T-helper 2 cell treated with Interferon-gamma antibody and Interleukin-4, amounts not matched to agents 5 μg/mL and 100 μg/mL, for 36 hours (primary cell): ENCODE results near the gene STAT5A.
"Not testable (repeated sequence)": the region's sequence is repeated elsewhere in the genome, so short reads cannot be mapped to it uniquely, and the experiment has no call there.

Experiments used
- DNase-seq: peaks from one replicate; pipeline ENCODE4 v3.0.0; 2021; ENCODE audit warnings: low spot score
- H3K27ac Mint-ChIP-seq: one replicate; pipeline ENCODE4 v1.8.0; 2021; ENCODE audit warnings: mild to moderate bottlenecking, mixed read lengths
- H3K27me3 Mint-ChIP-seq: one replicate; pipeline ENCODE4 v1.8.0; 2021; ENCODE audit warnings: low read depth, mixed read lengths
- H3K36me3 Mint-ChIP-seq: one replicate; pipeline ENCODE4 v1.8.0; 2021; ENCODE audit warnings: low read depth, mixed read lengths
- H3K4me1 Mint-ChIP-seq: one replicate; pipeline ENCODE4 v1.8.0; 2021; ENCODE audit warnings: low read depth, mixed read lengths
- H3K4me3 Mint-ChIP-seq: one replicate; pipeline ENCODE4 v1.8.0; 2022; ENCODE audit warnings: mild to moderate bottlenecking, moderate library complexity, mixed read lengths
- H3K9me3 Mint-ChIP-seq: one replicate; pipeline ENCODE4 v1.8.0; 2021; ENCODE audit warnings: mixed read lengths

STAT5A gene

DNA sequence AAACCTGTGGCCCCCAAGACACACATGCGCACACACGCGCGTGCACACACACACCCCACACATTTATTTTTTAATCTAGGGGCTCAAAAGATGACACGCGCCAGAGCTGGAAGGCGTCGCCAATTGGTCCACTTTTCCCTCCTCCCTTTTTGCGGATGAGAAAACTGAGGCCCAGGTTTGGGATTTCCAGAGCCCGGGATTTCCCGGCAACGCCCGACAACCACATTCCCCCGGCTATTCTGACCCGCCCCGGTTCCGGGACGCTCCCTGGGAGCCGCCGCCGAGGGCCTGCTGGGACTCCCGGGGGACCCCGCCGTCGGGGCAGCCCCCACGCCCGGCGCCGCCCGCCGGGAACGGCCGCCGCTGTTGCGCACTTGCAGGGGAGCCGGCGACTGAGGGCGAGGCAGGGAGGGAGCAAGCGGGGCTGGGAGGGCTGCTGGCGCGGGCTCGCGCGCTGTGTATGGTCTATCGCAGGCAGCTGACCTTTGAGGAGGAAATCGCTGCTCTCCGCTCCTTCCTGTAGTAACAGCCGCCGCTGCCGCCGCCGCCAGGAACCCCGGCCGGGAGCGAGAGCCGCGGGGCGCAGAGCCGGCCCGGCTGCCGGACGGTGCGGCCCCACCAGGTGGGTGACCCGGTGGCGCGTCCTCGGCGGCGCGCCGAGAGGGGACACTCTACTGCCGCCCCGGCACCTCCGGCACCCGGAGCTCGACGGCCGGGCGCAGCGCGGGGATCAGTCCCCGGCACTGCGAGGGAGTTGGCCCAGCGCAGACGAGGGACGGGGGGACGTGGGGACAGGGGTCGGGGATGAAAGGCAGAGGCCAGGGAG, at the start of gene STAT5A:
Gene STAT5A, plus strand, starts transcription at position 522 of the 826 bp plus-strand sequence. CDS start 914 bp downstream, outside the sequence.
- peaks cover 25% of the 10 kb centered on the region for H3K36me3 Mint-ChIP-seq

DNA sequence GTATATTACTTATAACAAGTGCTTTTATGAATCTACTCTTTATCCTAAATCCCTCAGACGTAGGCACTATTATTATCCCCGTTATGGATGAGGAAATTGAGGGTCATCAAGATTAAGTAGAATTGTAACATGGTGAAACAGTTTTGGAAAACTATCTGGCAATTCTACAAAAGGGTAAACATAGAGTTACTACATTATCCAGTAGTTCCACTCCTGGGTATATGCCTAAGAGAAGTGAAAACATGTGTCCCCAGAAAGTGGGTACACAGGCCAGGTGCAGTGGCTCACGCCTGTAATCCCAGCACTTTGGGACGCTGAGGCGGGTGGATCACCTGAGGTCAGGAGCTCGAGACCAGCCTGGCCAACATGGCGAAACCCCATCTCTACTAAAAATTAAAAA, 48.7 kb upstream of the STAT5A start:
- not testable (repeated sequence) for H3K27me3 Mint-ChIP-seq, DNase-seq, H3K9me3 Mint-ChIP-seq, H3K36me3 Mint-ChIP-seq, H3K4me3 Mint-ChIP-seq, H3K27ac Mint-ChIP-seq
- H3K4me1 Mint-ChIP-seq = peaks cover 10% of the 10 kb centered on the region

More for the DNA sequence above, at the start of gene STAT5A:
- Mint-ChIP-seq H3K4me3 (peak within 1 kb of the TSS; percentile 93), H3K9me3 (no peaks in the 10 kb centered on the region), H3K4me1 (peaks cover 46% of the 10 kb centered on the region), H3K27me3 (no peaks in the 10 kb centered on the region), H3K27ac (peak within 1 kb of the TSS; percentile 92)
- peak; percentile 79 for DNase-seq

DNA sequence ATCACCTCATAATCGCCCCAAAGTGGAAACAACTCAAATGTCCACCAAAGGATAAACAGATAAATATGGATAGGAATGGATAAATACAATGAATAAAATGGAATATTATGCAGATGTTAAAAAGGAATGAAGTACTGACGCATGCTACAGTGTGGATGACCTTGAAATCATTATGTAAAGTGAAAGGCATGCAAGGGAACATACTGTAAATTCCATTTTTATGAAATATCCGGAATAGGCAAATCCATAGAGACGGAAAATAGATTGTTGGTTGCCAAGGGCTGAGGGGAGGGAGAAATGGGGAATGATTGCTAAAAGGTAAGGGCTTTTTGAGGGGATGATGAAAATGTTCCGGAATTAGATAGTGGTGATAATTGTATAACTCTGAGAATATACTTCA, 48.1 kb upstream of the STAT5A start:
- Mint-ChIP-seq H3K27ac (no peak overlapping the region), H3K4me3 (no peak overlapping the region), H3K36me3 (peaks cover 2% of the 10 kb centered on the region), H3K9me3 (no peaks in the 10 kb centered on the region), H3K27me3 (no peaks in the 10 kb centered on the region), H3K4me1 (peaks cover 7% of the 10 kb centered on the region)
- no peak for DNase-seq

DNA sequence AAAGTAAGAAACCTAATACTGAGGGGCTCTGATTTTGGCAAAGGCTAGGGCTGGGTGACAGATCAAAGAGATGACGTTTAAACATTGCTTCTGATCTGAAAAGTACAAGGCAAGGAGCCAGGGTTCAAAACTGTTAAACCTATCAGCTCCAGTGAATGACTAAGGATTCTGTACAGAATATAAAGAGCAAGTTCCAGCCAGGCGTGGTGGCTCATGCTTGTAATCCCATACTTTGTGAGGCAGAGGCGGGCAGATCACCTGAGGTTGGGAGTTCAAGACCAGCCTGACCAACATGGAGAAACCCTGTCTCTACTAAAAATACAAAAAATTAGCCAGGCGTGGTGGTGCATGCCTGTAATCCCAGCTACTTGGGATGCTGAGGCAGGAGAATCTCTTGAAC, 47.4 kb upstream of the STAT5A start:
- not testable (repeated sequence) for H3K36me3 Mint-ChIP-seq, H3K27me3 Mint-ChIP-seq, H3K4me3 Mint-ChIP-seq, H3K27ac Mint-ChIP-seq, H3K4me1 Mint-ChIP-seq, H3K9me3 Mint-ChIP-seq, DNase-seq

DNA sequence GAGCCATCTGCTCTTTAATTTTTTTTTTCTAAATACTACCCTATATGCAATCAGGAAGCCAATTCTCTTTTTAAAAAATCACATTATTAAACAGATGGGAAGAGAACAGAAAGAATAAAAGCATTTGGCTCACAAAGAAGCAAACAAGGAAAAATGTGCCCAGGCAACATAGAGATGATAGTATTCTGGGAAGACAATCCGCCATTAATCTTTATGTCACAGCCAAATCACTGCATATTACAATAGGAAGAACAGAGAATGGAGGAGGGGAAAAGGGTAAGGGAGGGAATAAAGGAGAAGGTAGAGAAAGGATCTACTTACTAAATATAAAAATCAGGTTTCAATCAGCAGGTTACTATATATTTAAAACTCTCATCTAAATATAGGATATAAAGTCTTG, 46.4 kb upstream of the STAT5A start:
- no peaks in the 10 kb centered on the region for H3K27me3 Mint-ChIP-seq
- H3K27ac Mint-ChIP-seq = no peak overlapping the region
- peaks cover 12% of the 10 kb centered on the region for H3K4me1 Mint-ChIP-seq
- H3K4me3 Mint-ChIP-seq = no peak overlapping the region
- no peak for DNase-seq
- H3K36me3 Mint-ChIP-seq = peaks cover 9% of the 10 kb centered on the region
- H3K9me3 Mint-ChIP-seq = no peaks in the 10 kb centered on the region

DNA sequence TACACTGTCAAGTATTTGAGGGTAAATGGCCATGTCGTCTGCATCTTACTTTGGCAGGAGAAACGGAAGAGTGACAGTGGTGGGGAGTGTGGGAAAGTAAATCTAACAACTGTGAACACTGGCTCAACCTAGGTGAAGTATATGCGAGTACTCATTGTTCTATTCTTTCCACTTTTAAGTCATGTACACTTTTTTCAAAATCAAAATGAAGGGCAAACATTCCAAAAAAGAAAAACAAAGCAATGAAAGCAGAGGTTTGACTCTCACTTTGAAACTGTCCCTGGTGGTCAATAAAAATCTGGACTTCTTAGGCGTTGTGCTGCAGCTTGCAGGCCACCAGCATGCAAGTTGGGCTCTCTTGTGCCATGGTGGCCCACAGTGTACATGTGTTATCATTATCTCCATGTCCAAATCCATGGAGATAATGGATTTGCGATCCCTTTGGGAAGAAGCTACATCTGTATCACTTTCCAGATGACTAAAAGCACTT, 44.8 kb upstream of the STAT5A start:
- H3K4me3 Mint-ChIP-seq = no peak overlapping the region
- H3K27ac Mint-ChIP-seq = no peak overlapping the region

DNA sequence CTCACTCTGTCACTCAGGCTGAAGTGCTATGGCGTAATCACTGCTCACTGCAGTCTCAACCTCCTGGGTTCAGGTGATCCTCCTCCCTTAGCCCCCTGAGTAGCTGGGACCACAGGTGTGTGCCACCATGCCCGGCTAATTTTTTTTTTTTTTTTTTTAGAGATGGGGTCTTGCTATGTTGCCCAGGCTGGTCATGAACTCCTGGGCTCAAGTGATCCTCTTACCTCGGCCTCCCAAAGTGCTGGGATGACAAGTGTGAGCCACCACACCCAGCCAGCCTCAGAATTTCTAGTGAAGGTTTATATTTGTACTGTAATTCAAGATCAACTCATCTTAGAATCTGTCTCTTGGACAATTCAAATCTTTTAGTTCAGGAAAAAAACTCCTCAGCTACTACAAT, 44.2 kb upstream of the STAT5A start:
- Mint-ChIP-seq H3K36me3 (peaks cover 14% of the 10 kb centered on the region), H3K4me1 (peaks cover 27% of the 10 kb centered on the region)
- not testable (repeated sequence) for H3K27me3 Mint-ChIP-seq, DNase-seq, H3K27ac Mint-ChIP-seq, H3K9me3 Mint-ChIP-seq, H3K4me3 Mint-ChIP-seq

More for the DNA sequence above, 44.8 kb upstream of the STAT5A start:
- DNase-seq = no peak
- H3K9me3 Mint-ChIP-seq = no peaks in the 10 kb centered on the region
- no peaks in the 10 kb centered on the region for H3K27me3 Mint-ChIP-seq
- peaks cover 11% of the 10 kb centered on the region for H3K36me3 Mint-ChIP-seq
- H3K4me1 Mint-ChIP-seq = peaks cover 24% of the 10 kb centered on the region

DNA sequence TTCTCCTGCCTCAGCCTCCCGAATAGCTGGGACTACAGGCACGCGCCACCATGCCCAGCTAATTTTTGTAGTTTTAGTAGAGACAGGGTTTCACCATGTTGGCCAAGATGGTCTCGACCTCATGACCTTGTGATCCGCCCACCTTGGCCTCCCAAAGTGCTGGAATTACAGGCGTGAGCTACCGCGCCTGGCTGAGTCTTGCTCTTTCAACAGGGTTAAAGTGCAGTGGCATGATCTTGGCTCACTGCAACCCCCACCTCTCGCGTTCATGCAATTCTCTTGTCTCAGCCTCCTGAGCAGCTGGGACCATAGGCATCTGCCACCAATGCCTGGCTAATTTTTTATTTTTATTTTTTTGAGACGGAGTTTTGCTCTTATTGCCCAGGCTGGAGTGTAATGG, 43.1 kb upstream of the STAT5A start:
- H3K27me3 Mint-ChIP-seq, H3K9me3 Mint-ChIP-seq, H3K4me3 Mint-ChIP-seq, DNase-seq, H3K27ac Mint-ChIP-seq: not testable (repeated sequence)
- peaks cover 36% of the 10 kb centered on the region for H3K4me1 Mint-ChIP-seq
- peaks cover 14% of the 10 kb centered on the region for H3K36me3 Mint-ChIP-seq

DNA sequence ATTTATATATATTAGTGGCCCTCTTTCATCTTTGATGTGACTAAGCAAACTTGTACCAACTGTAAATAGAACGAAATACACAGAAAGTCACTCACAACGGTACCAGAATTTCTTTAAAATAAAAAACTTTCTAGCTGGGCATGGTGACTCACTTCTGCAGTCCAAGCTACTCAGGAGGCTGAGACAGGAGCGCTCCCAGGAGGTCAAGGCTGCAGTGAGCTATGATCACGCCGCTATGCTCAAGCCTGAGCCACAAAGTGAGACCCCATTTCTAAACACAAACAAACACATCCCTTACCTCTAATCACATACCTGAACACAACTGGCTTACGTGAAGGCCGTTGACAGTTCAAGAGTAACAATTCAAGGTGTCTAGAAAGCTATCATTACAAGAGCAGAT, 41.8 kb upstream of the STAT5A start:
- peak overlapping the region; percentile 39 for H3K4me3 Mint-ChIP-seq
- H3K27me3 Mint-ChIP-seq = no peaks in the 10 kb centered on the region
- H3K4me1 Mint-ChIP-seq = peaks cover 41% of the 10 kb centered on the region
- H3K36me3 Mint-ChIP-seq = peaks cover 14% of the 10 kb centered on the region
- DNase-seq = no peak
- peak overlapping the region; percentile 82 for H3K27ac Mint-ChIP-seq
- H3K9me3 Mint-ChIP-seq = no peaks in the 10 kb centered on the region

DNA sequence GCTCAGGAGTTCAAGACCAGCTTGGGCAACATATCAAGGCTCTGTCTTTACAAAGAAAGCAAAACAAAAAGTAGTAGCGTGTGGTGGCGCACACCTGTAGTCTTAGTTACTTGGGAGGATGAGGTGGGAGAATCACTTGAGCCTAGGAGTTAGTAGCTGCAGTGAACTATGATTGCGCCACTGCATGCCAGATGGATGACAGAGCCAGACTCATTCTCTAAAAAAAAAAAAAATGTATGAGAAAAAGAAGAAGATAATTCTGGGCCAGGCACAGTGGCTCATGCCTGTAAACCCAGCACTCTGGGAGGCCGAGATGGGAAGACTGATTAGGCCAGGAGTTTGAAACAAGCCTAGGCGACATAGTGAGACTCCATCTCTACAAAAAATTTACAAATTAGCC, 40.6 kb upstream of the STAT5A start:
- peak overlapping the region; percentile 82 for H3K27ac Mint-ChIP-seq
- no peaks in the 10 kb centered on the region for H3K9me3 Mint-ChIP-seq
- H3K27me3 Mint-ChIP-seq = no peaks in the 10 kb centered on the region
- peaks cover 45% of the 10 kb centered on the region for H3K4me1 Mint-ChIP-seq
- no peak for DNase-seq
- H3K4me3 Mint-ChIP-seq = peak overlapping the region; percentile 88
- H3K36me3 Mint-ChIP-seq = peaks cover 14% of the 10 kb centered on the region

DNA sequence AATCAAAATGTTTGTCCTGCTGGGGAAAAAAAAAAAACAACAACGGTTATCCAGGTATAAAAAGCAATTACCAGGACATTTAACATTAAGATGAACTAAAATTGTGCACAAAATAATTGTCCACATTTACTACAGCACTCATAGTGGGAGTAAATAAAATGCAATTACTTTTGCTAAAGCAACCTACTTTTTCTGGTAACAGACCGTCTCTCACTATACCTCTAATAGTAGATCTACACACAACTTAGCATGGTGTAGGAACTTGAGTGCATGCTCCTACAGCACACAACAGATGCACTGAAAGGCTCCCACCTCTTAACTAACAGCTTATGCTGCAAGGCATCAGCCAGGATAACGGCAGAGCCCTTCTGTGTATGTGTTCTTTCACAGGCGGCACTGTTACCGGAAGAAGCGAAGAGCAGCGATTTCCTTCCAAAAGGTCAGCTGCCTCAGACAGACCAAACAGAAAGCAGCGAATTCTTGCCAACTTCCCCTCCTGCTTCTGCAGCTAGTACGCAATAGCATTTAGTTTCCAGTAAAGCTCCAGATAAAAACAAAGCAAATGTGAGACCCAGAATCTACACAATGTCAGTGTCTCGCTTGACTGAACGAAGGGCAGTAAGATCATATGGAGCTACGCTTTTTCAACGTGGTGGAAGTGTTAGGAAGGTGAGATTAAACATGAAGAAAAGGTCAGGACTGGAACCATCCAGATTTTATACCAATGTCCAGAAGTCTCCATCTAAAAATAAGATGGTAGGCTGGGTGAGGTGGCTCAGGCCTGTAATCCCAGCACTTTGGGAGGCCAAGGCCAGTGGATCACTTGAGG, 39.7 kb upstream of the STAT5A start:
- H3K27me3 Mint-ChIP-seq = no peaks in the 10 kb centered on the region
- H3K27ac Mint-ChIP-seq = peak overlapping the region; percentile 98
- peak; percentile 78 for DNase-seq
- H3K4me1 Mint-ChIP-seq = peaks cover 51% of the 10 kb centered on the region
- H3K36me3 Mint-ChIP-seq = peaks cover 14% of the 10 kb centered on the region
- H3K9me3 Mint-ChIP-seq = no peaks in the 10 kb centered on the region
- H3K4me3 Mint-ChIP-seq = peak overlapping the region; percentile 88

DNA sequence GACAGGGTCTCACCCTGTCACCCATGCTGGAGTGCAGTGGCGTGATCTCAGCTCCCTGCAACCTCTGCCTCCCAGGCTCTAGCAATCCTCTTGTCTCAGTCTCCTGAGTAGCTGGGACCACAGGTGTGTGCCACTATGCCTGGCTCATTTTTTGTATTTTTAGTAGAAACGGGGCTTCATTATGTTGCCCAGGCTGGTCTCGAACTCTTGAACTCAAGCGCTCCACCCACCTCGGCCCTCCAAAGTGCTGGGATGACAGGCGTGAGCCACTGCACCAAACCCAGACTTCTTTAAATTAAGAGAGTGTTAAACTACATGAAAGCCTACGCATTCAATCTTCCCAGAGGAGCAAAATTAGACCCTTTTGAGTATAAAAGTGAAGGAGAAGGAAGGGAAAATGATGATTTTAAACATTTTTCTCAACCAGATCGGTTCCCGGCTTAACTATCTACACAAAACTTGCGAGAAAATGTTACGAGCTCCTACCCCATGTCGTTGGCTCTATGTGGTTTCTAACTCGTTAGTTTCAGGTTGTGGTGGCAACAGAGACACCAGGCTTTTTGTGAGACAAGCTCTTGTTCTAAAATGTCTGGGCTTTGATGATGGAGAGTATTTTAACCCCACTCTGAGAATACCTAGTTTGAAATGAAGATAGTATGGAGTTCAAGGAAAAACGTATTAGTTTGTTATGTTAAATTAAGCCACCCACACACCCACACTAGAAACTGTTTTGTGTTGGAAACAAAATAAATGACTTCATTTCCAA, 38.4 kb upstream of the STAT5A start:
- peak; percentile 49 for DNase-seq
- Mint-ChIP-seq H3K36me3 (peaks cover 16% of the 10 kb centered on the region), H3K4me1 (peaks cover 54% of the 10 kb centered on the region), H3K27ac (peak overlapping the region; percentile 98), H3K27me3 (no peaks in the 10 kb centered on the region), H3K4me3 (peak overlapping the region; percentile 88), H3K9me3 (no peaks in the 10 kb centered on the region)

DNA sequence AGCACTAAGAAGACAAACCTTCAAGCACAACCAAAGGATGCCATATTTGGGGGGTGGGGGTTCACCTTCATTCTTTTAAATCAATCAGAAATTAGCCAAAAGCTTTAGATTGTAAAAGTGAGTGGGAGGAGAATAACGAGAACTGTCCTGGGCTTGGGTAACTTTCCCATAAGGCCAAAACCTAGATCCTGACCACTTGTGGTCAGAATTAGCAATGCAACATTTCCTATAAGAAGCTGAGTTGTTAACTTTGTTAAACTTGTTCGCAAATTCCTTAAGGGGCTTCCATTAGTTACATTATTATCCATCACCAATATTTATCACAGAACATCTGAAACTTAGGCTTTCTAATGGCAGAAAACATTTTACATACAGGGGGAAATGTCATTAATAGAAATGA, 37.2 kb upstream of the STAT5A start:
- no peak overlapping the region for H3K27ac Mint-ChIP-seq
- H3K4me3 Mint-ChIP-seq = no peak overlapping the region
- peaks cover 13% of the 10 kb centered on the region for H3K36me3 Mint-ChIP-seq
- H3K27me3 Mint-ChIP-seq = no peaks in the 10 kb centered on the region
- H3K9me3 Mint-ChIP-seq = no peaks in the 10 kb centered on the region
- peaks cover 56% of the 10 kb centered on the region for H3K4me1 Mint-ChIP-seq
- DNase-seq = no peak
